Medulla oblongata (tissue), 1 donor: ENCODE results near the gene VPS13D.

Experiments used
- DNase-seq: peaks from one replicate; pipeline ENCODE4 v3.0.0-alpha.2; 2015; ENCODE audit errors: extremely low spot score

VPS13D gene

GRCh38 chr1:12426030-12426429 is 196.2 kb downstream of the VPS13D start:
- peak; percentile 42 for DNase-seq

GRCh38 chr1:12428334-12428733 is 198.5 kb downstream of the VPS13D start:
- DNase-seq, result no peak

DNA sequence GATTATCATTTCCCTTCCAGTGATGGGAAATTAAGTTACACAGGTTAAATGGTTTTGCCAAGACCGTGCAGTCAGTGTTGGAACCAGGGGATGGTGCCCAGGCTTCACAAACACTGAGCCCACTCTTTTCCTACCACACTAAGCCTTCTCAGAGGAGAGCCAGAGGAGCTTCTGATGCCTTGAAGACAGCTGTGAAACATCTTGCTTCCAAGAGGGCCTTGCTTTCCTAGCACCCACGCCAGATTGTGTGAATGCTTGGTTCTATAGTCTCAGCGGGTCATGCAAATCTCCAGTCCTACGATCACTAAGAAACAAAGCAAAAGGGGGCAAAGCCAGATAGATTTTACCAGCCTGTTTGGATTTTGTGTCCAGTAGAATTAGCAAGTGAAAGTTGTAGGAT is 200.7 kb downstream of the VPS13D start:
- no peak for DNase-seq

- DNase-seq, result no peak
Measured at GRCh38 chr1:12432897-12433296, 203.1 kb downstream of the VPS13D start.

DNA sequence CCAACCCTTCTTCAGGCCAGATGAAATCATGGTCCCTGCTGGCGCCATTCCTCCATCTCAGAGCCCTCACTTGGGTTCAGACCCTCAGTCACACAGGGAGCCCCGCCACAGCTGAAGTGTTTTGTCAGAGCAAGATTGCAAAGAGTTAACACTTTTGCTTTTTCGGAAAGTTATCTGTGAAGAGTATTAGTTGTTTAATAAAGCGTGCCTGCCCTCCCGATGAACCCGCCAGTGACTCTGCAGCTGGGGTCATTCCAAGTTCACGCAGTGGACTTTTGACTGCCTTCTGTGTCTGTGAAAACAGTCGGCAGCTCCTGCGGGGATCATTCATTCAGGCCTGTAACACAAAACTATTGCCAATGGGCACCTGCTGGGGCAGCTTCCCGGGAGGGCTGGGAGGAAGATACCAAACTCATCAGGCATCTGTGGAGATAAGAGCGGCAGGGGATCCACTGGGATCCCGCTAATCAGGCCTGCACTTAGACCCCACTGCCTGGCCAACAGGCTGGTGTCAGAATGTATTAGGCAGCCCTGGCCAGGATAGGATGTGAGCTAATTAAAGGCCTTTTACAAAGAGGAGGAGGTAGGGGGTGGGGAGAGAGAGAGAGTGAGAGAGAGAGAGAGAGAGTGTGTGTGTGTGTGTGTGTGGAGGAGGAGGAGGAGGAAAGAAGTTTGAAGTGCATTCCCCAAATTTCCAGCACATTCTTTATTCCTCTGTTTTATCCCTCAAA is 203.7 kb downstream of the VPS13D start:
- DNase-seq, result no peak

DNA sequence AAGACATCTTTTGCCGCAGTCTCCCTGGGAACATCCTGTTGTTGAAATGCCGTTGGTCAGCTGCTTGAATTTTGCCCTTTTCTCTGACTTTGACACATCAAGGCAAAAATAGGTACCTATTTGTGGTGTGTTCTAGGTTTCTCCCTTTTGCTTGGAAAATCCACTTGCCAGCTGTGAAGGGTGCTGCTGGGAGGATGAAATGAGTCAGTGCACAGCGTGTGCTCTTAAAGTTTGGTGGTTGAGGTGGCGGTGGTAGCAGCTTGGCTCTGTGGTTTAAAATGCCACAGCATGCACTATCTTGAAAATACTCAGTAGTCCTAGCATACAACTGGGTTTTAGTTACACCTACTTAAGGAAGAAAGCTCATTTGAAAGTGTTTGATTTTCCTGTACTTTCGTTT is 204.3 kb downstream of the VPS13D start:
- DNase-seq, result no peak

DNA sequence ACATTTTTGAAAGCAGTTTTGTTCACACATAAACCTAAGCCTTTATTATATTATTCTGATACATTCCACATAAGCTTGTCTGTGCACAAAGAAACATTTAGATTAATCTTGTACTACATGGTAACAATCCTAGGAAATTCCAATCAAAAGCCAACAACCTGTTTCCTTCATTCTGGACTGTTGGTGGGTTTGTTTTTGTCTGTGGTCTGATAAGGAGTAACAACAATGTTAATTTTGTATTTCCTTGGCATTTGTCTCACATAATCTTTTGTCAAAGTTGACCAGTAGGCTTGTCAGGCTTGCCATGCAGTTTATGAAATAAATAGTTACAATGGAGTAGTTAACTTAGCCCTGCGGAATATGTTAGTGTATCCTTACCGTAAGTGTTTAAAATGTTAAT is 204.9 kb downstream of the VPS13D start:
- no peak for DNase-seq

DNA sequence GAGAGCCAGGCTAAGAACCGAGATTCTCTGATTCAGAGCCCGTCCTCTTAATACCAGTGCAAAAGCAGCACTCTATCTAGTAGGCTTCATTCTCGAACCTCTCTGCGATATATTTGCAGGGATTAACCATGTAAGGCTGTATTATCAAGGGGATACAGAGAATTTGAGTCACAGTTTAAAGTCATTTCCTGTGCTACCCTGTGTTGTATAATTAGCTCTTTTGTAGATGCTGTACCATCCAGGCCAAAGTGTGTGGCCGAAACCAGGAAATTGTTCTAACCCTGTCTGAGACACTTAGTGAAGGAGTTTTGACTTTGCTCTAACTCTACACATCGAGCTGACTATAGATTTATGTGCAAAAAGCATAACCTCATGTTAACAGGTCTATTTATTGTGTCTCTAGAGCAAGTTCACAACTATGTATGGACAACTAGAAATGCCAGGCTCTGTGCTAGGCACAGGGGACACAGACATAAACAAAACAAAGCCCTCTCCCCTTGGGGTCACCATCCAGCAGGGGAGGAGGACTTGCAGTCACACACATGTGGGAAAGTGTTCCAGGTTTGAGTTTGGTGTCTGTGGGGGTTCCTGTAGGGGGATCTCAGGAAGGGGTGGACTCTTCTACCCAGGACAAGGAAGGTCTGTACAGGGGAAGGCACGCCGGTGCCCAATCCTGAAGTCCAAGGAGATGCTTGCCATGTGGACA is 206.0 kb downstream of the VPS13D start:
- no peak for DNase-seq

- no peak for DNase-seq
Measured at GRCh38 chr1:12436345-12436658, 206.5 kb downstream of the VPS13D start.

- DNase-seq, result no peak
Measured at GRCh38 chr1:12436817-12437599, 207.2 kb downstream of the VPS13D start.

DNA sequence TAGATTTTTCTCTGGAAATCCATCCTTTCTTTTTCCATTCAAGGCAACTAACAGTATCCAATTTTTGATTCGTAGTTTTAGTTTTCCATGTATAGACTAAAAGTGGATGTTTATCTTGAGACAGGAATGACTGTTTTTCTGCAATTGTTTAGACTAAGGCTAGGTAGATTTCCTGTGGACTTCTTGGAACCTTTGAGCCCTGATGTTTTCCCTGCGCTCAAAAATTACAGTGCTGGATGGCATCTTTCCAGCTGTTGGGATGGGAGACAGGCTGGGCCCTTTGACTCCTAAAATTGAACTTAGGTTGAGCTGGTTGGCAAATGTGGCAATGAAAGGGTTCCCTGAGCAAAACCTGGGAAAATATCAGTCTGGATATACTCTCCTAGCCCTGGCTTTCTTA is 207.8 kb downstream of the VPS13D start:
- DNase-seq, result no peak

GRCh38 chr1:12438349-12438924 is 208.6 kb downstream of the VPS13D start:
- no peak for DNase-seq

- DNase-seq, result no peak
Measured at GRCh38 chr1:12439073-12439472, 209.2 kb downstream of the VPS13D start.

GRCh38 chr1:12441414-12442105 is 211.7 kb downstream of the VPS13D start:
- DNase-seq, result no peak

DNA sequence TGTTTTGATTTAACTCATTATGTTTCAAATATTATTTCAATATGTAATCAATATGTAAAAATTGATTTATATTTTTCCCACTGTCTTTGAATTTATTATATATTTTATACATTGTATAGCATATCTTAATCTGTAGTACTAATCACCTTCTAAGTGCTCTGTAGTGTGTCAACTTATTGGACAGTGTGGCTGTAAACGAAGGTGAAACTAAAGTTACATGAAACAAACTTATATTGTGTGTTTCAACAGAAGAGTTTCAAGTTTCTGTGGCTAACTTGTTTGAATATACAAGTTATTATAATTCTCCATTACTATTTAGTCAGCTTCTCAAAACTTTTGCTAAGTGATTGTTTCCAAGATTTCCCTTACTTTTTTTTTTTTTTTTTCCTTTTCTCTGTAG is 212.4 kb downstream of the VPS13D start:
- DNase-seq, result no peak

GRCh38 chr1:12443151-12443550 is 213.3 kb downstream of the VPS13D start:
- no peak for DNase-seq

DNA sequence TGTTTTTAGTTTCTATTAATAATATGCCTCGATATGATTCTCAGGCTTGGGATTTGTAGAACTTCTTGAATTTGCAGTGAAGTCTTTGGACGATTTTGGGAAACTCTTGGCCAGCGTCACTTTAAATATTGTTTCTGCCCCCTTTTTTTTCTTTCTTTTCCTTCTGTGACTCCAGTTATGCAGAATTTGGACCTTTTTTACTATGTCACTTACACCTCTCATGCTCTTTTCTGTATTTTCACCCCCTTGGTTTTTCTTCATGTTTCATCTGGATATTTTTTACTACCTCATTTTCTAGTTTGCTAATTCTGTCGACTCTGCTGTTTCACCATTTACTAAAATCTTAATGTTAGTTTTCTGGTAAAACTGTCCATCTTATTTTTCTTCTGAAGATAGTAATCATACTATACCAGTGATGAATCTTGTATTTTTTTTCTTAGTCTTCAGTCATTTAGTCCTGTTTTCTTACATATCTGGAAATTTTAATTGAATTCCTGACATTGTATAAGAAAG is 214.6 kb downstream of the VPS13D start:
- no peak for DNase-seq

GRCh38 chr1:12445257-12445656 is 215.4 kb downstream of the VPS13D start:
- DNase-seq, result no peak

GRCh38 chr1:12446593-12446992 is 216.8 kb downstream of the VPS13D start:
- DNase-seq, result no peak

DNA sequence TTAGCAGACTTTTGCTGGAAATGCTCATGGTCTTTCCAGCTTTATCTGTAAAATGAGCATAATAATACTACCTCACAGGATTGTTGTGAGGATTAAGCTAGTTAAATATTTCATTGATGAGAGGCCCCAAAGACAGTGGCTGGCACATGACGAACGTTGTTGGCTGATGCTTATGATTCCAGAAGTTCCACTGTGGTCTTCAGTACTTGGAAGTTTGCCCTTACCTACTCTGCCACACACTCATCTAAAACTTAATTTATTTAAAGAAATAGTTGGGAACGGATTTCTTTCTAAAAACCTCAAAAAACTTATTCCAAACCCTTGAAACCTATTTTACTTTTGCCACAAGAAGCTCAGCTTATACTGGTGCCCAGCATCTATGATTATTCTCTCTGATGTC is 217.5 kb downstream of the VPS13D start:
- DNase-seq, result no peak

- no peak for DNase-seq
Measured at GRCh38 chr1:12447849-12448312, 218.1 kb downstream of the VPS13D start.
